ENCODE data around the gene VRK3.

Gene VRK3

DNA sequence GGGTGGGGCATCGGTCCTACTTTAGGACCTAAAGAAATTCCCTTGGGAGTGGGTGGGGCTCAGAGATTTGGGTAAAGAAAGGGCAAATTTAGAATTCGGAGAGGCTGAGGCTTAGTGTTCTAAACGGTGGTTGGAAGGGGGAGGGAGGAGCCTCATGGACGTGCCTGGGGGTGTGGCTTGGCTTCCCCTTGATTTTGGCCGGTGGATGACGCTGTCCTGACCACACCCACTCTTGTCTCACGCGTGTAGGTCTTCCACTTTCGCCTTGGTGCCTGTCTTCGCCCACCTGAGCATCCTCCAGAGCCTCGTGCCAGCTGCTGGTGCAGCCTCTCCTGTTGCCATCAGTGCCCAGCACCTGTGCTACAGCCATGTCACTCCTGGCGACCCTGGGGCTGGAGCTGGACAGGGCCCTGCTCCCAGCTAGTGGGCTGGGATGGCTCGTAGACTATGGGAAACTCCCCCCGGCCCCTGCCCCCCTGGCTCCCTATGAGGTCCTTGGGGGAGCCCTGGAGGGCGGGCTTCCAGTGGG is 94.6 kb downstream of the VRK3 start:
- DNase-seq, result peak in 1 of 51 donors; percentile 19

DNA sequence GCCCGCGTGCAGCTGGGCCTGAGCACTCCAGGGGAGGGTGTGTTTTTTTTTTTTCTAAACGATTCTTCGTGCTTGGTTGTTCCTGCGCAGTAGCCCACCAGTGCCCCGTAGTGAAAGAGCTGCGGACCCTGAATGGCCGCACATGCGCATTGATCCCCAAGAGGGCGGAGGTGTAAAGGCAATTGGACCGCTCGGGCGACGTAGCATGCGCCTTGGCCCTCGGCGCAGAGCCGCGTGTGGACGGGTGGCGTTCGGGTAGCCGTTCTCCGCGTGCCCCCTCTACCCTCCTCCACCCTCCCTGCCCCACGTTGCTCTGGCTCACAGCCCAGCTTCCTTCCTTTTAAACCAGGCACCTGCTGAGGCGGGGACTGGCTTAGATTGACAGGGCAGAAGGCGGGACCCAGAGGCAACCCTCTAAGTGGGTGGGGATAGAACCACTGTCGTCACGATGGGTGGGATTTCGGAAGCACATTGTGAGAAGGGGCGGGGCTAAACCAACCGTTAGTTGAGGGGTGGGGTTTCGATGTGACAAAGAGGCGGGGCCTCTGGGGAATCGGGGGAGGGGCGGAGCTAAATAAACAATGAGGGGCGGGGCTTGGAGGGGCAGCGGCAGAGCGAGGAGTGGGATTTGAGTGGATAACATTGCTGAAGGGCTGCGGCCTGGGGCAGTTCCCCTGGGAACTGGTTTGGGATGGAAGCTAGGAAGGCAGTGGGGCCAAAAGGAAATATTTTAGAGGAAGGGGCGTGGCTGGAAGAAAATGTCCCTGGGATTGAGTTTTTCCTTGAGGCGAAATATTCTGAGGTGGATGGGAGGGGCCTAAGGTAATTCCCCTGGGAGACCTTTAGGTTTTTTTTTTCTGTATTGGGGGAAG is 95.3 kb downstream of the VRK3 start:
- peak; percentile 67 to 97 (median 91) for DNase-seq

DNA sequence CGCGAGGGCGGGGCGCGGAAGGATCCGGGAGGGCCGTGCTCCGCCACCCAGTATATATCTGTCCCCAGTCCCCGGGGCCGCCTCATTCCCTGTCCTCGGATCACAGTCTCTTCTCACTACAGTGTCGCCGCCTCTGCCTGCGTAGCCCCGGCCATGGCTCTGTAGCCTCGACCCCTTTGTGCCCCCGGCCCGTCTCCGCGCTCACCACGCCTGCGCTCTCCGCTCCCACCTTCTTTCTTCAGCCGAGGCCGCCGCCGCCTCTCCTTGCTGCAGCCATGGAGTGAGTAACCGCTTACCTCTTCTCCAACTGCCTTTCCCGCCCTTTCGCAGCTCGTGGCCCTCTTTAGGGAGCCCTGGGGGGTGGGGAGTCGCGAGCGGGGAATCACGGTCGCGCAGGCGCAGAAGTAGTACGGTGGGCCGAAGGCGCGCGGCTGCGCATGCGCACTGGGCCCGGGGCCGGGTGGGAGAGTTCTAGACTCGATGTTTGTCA is 96.0 kb downstream of the VRK3 start, which contains the start of the genes ATF5 and NUP62:
Gene ATF5 (plus strand): TSS at position 85 of the 490 bp plus-strand sequence. CDS start 1,646 bp downstream, outside the sequence.
Gene NUP62 (minus strand): TSS at position 384 of the 490 bp plus-strand sequence. CDS start 19,697 bp downstream, outside the sequence.
- DNase-seq, result peak in 49 of 51 donors; percentile 47 to 97 (median 85)

DNA sequence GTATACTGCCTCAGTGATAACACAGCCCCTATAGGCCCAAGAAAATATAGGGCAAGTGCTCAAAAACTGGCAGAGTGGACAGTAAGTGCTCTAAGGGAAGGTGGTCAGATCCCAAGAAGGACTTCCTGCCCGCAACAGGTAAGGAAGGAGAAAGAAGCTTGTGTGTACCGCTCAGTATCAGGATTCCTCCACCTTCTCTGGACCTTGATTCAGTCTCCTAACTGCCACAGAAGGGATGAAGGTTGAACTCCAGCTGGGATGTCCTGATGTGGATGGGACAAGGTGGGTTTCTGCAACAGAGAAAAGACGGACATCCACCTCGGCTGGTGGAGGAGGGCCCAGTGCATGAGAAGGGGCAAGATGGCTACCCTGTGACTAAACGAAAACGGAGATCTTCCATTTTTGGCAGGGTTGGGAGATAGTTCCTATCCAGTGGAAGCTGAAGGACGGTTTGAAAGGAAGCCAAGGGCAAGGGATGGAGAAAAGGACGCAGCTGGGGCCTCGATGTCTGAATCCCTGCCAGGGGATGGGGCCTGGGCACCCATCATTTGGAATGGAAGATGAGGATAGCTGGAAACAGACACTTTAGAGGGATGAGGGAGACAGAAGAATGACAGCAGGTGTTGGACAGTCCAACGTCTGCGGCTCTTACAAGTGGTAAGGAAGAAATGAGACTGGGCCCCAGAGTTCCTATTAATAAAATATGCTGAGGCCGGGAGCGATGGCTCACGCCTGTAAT is 97.5 kb downstream of the VRK3 start:
- no peak for DNase-seq

DNA sequence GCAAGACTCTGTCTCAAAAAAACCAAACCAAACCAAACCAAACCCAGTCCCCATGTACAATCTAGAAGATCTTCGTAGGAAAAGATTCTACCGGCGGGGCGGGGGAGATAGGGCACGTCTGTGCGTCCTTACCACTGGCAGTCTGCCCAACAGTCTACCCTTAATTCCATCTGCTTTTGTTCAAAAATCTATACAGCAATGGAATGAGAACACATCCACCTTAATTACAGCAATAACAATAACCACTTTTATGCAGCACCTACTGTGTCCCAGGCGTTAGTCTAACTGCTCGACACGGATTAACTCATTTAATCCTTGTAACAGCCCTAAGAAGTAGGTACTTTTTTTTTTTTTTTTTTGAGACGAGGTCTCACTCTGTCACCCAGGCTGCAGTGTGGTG is 98.7 kb downstream of the VRK3 start:
- DNase-seq, result no peak

Measured in hypothalamus (tissue), 51 donors.